ENCODE measurements around the gene ATXN2L.
"Not testable (repeated sequence)": the region's sequence is repeated elsewhere in the genome, so short reads cannot be mapped to it uniquely, and the experiment has no call there.

The ATXN2L gene

DNA sequence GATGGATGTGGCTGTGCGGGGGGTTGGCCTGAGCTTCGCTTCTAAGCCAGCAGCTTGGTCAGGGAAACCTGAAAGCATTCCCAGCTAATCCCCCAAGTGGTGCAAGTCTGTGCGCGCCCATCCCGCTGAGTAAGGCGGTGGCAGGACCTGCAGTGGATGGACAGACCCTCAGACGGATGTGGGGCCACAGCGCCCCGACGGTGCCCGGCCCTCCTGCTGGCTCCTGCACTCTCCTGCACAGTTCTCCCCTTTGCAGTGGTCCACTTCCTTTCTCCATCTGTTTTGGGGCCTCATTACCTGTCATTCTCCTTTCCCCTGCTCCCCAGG, 57.8 kb downstream of the ATXN2L start:
- Mint-ChIP-seq H3K9me3 (no peaks in the 10 kb centered on the region), H3K4me1 (peaks cover 61% of the 10 kb centered on the region), H3K27ac (peak overlapping the region; percentile 14 to 89 (median 59)), H3K27me3 (ENCODE audit: low read depth) (no peaks in the 10 kb centered on the region), H3K4me3 (peak overlapping the region; percentile 89 to 91 (median 89)), H3K36me3 (ENCODE audit: low read depth) (no peaks in the 10 kb centered on the region)
- no peak for TF ChIP-seq CTCF (IDR thresholded peaks at IDR 0.05; ENCODE audit: unreplicated experiment in 3 of 3)

GRCh38 chr16:28880955-28881354, 58.2 kb downstream of the ATXN2L start:
- no peak for TF ChIP-seq CTCF (IDR thresholded peaks at IDR 0.05; ENCODE audit: unreplicated experiment in 3 of 3)
- H3K36me3 Mint-ChIP-seq (ENCODE audit: low read depth): no peaks in the 10 kb centered on the region
- no peaks in the 10 kb centered on the region for H3K9me3 Mint-ChIP-seq
- peak overlapping the region; percentile 89 to 91 (median 89) for H3K4me3 Mint-ChIP-seq
- peaks cover 57% of the 10 kb centered on the region for H3K4me1 Mint-ChIP-seq
- no peaks in the 10 kb centered on the region for H3K27me3 Mint-ChIP-seq (ENCODE audit: low read depth)
- peak overlapping the region; percentile 14 to 89 (median 59) for H3K27ac Mint-ChIP-seq

DNA sequence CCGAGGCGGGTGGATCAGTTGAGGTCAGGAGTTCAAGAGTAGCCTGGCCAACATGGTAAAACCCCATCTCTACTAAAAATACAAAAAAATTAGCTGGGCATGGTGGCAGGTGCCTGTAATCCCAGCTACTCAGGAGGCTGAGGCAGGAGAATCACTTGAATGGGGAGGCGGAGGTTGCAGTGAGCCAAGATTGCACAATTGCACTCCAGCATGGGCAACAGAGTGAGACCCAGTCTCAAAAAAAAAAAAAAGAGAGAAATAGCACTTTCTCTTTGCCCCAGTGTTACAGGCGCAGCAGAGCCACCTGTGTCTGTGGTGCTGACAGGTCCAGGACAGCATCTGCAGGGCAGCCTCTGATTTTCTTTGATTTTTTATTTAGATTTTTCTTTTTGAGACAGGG, 58.8 kb downstream of the ATXN2L start:
- Mint-ChIP-seq H3K4me3 (peak overlapping the region; percentile 89 to 91 (median 89)), H3K4me1 (peaks cover 50% of the 10 kb centered on the region), H3K27ac (peak overlapping the region in 1 of 3 experiments; percentile 25)
- H3K36me3 Mint-ChIP-seq (ENCODE audit: low read depth); H3K27me3 Mint-ChIP-seq (ENCODE audit: low read depth); H3K9me3 Mint-ChIP-seq: not testable (repeated sequence)

GRCh38 chr16:28882551-28883160, 59.9 kb downstream of the ATXN2L start:
- H3K36me3 Mint-ChIP-seq (ENCODE audit: low read depth): no peaks in the 10 kb centered on the region
- no peaks in the 10 kb centered on the region for H3K9me3 Mint-ChIP-seq
- TF ChIP-seq CTCF (IDR thresholded peaks at IDR 0.05; ENCODE audit: unreplicated experiment in 3 of 3): peak in 1 of 3 experiments; percentile 41
- peak overlapping the region; percentile 72 to 74 (median 74) for H3K4me3 Mint-ChIP-seq
- H3K27ac Mint-ChIP-seq: peak overlapping the region in 2 of 3 experiments; percentile 27 to 76
- no peaks in the 10 kb centered on the region for H3K27me3 Mint-ChIP-seq (ENCODE audit: low read depth)
- peaks cover 43% of the 10 kb centered on the region for H3K4me1 Mint-ChIP-seq

DNA sequence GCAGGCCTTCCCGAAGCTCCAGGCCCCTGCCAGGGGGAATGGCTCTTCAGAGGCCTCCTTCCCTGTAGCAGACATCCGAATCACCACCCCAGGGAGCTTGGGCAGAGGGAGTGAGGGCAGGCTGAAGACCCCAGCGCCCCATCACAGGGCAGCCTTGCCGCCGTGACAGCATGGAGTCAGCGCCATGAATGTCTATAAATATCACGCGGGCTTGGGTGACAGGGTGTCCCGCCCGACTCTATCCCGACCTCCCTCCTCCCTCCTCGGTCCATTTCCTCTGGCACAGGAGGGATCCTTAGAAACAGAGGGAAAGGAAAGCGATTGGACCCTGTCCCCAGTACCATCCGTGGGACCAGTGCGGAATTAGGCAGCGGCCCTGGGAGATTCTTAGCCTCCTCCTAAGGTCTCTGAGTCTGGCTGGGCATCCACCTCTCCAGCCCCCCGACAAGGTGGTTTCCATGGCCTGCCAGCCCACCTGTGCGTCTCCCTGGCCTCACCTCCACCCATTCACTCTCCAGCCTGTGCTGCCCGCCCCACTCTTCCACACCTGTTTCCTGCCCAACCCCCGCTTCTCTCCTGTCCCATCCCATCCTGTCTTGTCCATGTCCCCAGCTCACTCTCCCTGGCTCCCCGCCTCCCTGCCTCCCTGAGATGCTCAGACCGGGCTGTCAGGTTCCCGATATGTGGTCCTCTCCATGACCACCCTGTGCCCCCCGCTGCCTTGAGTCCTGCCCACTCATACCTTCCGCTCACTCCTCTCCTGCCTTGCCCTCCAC, 60.6 kb downstream of the ATXN2L start:
- no peak for TF ChIP-seq CTCF (IDR thresholded peaks at IDR 0.05; ENCODE audit: unreplicated experiment in 3 of 3)
- Mint-ChIP-seq H3K4me3 (peak overlapping the region; percentile 10 to 19 (median 13)), H3K4me1 (peaks cover 36% of the 10 kb centered on the region), H3K9me3 (no peaks in the 10 kb centered on the region), H3K36me3 (ENCODE audit: low read depth) (no peaks in the 10 kb centered on the region), H3K27me3 (ENCODE audit: low read depth) (no peaks in the 10 kb centered on the region), H3K27ac (peak overlapping the region in 2 of 3 experiments; percentile 27 to 76)

DNA sequence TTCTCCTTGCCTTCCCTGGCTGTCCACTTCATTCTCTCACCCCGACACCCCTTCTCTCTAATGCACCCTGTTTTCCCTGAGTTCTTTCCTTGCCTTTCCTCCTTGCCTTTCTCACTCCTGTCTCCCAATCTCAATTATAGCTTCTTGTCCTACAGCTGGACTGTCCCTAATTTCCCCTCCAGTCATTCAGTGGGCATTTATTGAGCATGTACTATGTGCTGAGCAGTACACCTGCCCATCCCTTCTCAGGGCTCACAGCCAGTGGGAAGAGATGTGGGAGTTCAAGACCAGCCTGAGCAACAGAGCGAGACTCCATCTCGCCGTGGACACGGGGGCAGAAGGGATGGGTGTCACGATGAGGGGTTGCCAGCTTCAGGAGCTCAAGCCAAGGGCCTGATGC, 61.2 kb downstream of the ATXN2L start:
- no peaks in the 10 kb centered on the region for H3K36me3 Mint-ChIP-seq (ENCODE audit: low read depth)
- H3K4me3 Mint-ChIP-seq: peak overlapping the region; percentile 10 to 19 (median 13)
- H3K27ac Mint-ChIP-seq: peak overlapping the region in 2 of 3 experiments; percentile 27 to 76
- no peaks in the 10 kb centered on the region for H3K27me3 Mint-ChIP-seq (ENCODE audit: low read depth)
- no peaks in the 10 kb centered on the region for H3K9me3 Mint-ChIP-seq
- peaks cover 29% of the 10 kb centered on the region for H3K4me1 Mint-ChIP-seq
- TF ChIP-seq CTCF (IDR thresholded peaks at IDR 0.05; ENCODE audit: unreplicated experiment in 3 of 3): no peak

Measured in nephron (organoid).